HG03066 (cell line): ENCODE results near the gene NRROS.

Experiments
- ATAC-seq: cut with Tn5 transposase; IDR thresholded peaks from one replicate; pipeline ENCODE4 v1.9.1; 2021; ENCODE audit warnings: low read depth; ENCODE audit not compliant: unreplicated experiment

NRROS gene

DNA sequence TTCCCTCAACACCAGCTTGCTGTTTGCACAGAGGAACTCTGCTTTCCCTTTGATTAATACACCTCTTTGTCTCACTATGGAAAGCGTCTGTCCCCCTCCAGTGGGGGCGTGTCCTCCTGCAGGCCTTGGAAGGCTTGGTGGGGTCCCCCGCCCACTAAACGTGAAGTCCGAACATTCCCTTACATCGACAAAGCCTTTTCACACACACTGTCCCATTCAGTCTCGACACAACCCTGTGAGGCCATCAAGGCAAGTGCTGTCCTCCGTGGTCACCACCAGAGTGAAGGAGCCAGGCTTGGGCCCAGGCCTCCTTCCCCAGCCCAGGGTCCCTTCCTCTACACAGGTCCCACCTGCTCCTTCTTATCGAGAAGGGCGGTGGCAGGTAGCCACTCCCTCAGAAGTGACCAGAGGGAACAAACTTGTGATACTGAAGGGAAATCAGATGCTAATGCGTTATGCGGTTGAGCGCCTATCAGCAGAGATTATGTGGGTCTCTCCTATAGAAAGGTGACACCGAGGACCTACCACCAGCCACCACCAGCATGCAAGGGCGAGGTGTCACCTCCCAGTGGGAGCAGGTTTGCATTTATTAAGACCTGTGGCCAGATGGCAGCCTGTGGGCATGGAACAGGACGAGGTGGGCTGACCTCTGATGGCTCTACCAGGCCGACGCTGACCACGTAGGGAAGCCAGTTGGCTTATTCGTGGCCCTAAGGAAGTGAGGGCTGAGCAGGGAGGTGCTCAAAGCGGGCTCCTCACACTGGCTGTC lies 6.6 kb downstream of the NRROS start:
- ATAC-seq: no peak

DNA sequence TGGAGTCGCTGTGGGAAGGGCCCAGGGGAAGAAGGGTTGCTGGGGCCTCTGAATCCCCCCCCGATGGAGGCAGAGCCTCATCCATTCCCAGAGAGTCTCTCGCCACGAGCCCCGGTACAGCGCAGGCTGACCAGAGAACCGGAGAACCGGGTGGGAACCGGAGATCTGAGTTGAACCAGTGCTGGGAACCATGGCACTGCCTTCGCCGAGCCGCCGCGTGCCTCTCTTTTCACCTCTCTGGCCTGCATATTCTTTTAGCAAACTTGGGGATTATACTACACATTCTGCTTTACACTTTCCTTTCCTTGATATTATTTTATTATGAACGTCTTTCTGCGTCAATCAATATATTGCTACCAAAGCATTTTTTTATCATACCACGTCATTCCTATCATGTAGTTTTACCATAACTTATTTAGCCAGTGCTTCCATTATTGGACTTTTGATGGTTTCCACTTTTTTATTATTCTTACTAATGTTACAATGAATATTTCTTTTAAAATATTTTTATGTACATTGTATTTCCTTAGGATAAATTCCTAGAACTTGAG lies 7.2 kb downstream of the NRROS start:
- ATAC-seq: no peak

DNA sequence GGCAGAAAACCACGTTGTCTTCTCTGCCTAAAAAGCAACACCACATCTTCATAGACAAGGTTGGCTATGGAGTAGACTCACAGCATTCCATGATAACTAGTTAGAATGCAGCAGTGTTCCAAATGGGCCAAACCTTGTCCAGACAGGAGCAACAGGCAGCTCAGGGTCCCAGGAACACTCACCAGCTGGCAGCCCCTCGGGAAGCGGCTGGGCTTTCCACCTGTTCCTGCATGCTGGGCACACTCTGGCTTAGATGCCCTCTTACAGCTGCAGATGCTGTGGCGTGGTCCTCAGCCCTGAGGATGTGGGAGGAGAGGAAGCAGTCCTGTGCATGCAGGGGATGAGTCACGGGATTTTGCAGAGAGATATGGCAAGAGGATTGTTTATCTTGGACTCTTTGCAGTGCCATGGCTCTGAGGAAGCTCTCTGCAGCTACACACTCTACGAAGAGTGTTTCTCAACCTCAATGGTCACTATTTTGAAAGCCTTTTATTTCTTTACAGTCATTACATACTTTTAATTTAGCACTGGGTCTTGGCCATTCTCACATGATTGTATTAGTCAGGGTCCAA lies 11.3 kb downstream of the NRROS start:
- no peak for ATAC-seq

DNA sequence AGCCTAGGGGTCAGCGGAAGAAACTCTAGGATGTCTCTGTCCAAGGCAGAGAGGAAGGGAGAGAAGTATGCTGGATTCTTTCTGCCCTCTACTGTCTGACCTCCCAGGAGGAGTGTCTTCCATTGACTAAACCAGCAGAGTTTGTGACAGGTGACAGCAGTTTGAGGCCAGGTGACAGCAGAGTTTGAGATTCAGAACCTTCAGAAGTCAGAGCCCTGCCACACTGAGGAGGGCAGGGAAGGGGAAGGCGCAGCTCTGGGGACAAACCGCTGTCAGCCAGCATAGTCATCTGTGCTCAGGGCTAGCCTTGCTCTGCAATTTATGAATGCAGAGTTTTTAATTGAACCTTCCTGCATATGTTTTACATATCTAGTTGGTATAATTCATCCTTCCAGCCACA lies 12.3 kb downstream of the NRROS start:
- ATAC-seq: no peak

DNA sequence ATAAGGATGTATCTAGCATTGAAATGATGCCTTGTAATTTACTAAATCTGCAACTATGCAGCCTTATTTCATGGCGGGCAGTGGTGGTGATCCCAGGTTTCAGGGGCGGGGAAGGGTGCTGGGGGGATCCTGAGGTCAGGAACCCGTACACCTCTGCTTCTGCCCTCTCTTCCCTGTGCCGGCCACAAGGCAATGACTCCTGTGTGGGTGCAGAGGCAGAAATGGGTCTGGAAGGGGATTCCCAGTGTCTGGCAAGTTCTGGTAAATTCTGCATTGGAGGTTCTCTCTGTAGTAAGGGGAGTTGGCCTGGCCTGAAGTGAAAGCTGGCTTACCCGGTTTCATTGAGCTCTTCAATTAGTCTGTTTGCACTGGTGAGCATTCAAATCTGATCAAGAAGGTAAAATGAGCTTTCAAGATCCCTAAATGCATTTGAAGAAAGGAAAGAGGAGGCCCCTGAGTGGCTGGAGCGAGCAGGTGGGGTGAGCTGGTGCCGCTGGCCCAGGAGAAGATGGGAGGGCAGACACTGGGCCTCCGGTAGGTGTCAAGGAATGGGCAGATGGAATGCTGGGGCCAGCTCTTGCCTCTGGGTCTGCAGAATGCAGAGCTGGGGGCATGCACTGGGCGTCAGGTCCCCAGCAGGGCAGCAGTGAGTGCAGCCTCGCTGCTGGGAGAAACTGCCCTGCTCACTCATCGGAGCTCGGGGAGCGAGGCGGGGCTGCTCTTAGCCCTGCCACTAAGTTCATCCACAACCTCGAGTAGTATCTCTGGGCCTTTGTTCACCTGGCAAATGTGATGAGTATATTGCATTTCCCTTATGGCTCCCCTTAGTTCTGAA lies 13.7 kb downstream of the NRROS start:
- ATAC-seq: no peak

DNA sequence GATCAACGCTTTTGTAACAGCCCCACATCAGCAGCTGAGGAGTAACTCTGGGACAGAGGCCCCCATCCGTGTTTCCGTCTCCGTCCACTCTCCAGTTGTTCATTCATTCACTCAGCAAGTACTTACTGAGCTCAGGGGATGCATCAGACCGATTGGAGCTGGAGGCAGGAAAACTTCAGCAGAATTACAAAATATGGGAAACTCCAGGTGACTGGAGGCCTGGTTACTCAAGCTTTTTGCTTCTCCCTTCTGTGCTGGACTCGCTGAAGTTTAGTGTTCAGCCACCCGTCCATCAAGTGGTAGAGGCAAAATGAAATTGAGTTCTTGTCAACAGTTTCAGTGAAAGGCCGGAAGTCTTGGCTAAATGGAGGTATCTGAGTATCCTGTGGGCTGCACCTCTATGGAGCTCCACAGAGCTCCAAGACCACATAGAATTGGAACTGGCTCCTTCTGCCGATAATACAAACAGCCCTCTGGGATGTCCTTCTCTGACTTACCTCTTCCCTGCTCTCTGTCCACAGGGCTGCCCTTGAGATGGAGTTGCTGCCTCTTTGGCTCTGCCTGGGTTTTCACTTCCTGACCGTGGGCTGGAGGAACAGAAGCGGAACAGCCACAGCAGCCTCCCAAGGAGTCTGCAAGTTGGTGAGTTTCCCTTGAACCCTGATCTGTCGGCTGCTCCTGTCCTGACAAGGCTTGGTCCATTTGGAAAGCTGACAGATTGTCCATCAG lies 14.7 kb downstream of the NRROS start:
- no peak for ATAC-seq

DNA sequence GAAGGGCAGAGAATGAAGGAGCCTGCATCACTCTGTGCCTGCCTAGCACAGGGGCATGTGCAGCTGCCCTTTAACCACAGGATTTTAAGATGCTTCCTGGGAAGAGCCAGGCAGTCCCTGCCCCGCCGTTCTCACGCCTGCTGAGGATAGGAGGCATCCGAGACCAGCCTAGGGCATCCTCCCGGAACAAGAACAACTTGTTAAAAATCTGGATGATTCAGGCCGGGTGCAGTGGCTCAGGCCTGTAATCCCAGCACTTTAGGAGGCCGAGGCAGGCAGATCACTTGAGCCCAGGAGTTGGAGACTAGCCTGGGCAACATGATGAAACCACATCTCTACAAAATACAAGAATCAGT lies 15.2 kb downstream of the NRROS start:
- no peak for ATAC-seq

DNA sequence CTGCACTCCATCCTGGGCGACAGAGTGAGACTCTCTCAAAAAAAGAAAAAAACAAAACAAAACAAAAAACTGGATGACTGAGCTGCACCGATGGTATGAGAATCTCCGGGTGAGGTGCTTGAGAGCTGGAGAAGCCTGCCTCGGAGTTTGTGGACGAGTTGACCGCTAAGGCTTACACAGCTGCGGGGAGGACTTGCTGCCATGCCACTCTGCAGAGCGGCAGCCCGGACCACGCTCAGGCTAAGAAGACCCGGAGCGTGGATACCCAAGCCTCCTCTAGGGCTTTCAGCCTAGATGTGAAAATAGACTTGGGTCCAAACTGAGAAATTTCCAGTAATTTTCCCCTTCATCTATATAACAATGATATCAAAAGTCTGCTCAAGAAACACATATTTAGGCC lies 16.0 kb downstream of the NRROS start:
- no peak for ATAC-seq

DNA sequence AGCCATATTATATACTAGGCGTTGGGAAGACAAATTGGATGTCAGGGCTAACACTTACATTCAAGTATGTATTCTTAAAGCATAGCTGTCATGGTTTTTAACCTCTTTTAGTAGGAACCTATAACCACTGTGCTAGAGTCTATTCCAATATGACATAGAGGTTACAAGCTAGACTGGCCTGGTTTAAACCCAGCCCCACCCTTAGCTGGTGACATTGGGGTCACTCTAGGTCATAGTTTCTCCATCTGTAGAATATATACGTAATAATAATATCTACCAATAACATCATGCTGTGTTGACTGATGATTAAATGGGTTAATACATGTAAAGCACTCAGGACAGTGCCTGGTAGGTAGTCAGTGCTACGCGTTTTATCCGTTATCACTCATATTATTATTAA lies 16.7 kb downstream of the NRROS start:
- no peak for ATAC-seq

DNA sequence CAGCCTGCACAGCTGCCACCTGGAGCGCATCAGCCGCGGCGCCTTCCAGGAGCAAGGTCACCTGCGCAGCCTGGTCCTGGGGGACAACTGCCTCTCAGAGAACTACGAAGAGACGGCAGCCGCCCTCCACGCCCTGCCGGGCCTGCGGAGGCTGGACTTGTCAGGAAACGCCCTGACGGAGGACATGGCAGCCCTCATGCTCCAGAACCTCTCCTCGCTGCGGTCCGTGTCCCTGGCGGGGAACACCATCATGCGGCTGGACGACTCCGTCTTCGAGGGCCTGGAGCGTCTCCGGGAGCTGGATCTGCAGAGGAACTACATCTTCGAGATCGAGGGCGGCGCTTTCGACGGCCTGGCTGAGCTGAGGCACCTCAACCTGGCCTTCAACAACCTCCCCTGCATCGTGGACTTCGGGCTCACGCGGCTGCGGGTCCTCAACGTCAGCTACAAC lies 20.4 kb downstream of the NRROS start:
- no peak for ATAC-seq

DNA sequence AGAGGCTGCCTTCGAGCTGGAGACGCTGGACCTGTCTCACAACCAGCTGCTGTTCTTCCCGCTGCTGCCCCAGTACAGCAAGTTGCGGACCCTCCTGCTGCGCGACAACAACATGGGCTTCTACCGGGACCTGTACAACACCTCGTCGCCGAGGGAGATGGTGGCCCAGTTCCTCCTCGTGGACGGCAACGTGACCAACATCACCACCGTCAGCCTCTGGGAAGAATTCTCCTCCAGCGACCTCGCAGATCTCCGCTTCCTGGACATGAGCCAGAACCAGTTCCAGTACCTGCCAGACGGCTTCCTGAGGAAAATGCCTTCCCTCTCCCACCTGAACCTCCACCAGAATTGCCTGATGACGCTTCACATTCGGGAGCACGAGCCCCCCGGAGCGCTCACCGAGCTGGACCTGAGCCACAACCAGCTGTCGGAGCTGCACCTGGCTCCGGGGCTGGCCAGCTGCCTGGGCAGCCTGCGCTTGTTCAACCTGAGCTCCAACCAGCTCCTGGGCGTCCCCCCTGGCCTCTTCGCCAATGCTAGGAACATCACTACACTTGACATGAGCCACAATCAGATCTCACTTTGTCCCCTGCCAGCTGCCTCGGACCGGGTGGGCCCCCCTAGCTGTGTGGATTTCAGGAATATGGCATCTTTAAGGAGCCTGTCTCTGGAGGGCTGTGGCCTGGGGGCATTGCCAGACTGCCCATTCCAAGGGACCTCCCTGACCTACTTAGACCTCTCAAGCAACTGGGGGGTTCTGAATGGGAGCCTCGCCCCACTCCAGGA lies 21.1 kb downstream of the NRROS start:
- no peak for ATAC-seq

DNA sequence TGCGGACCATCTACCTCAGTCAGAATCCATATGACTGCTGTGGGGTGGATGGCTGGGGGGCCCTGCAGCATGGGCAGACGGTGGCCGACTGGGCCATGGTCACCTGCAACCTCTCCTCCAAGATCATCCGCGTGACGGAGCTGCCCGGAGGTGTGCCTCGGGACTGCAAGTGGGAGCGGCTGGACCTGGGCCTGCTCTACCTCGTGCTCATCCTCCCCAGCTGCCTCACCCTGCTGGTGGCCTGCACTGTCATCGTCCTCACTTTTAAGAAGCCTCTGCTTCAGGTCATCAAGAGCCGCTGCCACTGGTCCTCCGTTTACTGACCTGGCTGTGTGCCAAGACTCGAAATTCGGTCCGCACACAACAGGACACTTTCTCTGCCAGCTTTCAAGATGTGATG lies 21.9 kb downstream of the NRROS start:
- no peak for ATAC-seq

DNA sequence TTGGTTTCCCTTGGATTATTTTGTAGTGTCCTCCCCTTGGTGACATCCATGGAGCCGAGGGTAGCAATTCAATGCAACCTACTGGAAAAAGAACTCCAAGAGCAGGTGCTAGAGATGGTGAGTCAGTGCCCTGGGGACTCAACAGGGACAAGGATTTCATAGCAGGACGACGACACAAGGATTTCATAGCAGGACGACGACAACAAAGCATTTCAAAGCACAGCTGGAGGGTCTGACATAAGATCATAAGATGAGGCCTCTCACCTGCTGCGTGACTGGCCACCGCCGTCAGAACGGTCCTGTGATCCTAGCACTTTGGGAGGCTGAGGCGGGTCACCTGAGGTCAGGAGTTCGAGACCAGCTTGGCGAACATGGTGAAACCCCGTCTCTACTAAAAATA lies 22.5 kb downstream of the NRROS start:
- no peak for ATAC-seq

DNA sequence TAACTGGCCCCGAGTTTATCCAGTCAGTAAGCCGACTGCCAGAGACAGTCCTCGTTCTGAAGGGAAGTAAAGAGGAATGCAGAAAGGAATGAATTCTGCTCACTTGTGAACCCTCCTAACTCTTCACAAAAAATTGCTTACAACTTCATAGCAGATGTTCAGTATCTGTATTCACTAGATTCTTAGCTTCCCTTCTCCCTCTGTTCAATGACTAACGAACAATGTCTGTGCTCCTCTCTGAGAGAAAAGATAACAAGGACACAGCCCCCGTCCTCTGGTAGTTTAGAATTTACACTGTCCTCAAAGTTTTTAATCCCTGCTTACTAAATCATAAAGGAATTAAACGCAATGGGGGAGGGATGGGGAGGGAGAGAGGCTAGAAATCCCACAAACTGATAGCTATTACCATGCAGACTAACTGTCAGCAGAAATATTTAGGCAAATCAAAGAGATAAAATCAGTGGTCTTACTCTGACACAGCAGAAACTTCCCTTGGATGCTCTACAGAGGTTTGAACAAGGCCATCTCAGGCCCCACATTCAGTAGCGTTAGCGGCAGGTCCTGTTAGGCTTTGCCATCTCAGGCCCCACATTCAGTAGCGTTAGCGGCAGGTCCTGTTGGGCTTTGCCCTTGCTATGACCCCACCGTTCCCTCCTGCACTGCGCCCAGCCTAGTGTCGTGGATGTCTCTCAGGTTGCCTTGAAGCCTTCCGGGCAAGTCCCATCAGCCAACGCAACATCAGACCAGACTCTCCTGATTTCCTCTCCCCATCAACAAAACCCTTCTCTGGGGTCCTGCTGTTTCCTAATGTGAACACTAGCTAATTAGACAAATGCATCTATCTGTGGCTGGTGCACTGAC lies 23.4 kb downstream of the NRROS start:
- ATAC-seq: no peak

DNA sequence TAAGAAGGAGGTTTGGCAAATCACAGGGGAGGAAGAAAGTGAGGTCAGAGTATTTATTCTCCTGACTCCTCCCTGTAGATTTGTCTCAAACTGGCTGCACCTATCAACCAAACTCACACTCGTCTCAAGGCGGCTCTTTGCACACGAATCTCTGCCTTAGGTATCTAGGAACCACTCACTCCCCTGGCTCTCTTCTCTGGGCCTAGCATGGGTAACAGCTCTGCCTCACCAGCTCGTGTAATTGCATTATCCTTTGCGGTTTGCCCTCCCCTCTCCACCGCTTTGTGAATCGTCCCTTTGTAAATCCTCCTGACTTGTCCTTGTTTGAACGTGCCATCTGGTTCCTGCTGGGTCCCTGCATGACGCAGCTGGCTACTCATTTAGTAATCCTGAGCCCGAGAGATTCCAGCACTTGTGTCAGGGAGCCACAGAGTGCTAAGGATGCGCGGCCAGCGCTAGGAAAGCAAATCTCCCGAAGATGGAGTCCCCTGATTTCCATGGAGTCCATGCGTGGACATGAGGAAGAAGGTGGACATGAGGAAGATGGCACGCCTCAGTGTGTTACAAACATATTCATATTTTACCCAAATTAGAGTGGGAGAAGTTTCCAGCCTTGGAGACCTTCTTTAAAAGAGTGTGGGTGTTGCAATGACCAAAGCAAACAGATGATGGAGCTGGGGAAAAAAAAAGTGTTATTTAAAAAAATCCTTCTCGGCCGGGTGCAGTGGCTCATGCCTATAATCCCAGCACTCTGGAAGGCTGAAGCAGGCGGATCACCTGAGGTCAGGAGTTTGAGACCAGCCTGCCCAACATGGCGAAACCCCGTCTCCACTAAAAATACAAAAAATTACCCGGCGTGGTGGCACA lies 26.7 kb downstream of the NRROS start:
- ATAC-seq: no peak

DNA sequence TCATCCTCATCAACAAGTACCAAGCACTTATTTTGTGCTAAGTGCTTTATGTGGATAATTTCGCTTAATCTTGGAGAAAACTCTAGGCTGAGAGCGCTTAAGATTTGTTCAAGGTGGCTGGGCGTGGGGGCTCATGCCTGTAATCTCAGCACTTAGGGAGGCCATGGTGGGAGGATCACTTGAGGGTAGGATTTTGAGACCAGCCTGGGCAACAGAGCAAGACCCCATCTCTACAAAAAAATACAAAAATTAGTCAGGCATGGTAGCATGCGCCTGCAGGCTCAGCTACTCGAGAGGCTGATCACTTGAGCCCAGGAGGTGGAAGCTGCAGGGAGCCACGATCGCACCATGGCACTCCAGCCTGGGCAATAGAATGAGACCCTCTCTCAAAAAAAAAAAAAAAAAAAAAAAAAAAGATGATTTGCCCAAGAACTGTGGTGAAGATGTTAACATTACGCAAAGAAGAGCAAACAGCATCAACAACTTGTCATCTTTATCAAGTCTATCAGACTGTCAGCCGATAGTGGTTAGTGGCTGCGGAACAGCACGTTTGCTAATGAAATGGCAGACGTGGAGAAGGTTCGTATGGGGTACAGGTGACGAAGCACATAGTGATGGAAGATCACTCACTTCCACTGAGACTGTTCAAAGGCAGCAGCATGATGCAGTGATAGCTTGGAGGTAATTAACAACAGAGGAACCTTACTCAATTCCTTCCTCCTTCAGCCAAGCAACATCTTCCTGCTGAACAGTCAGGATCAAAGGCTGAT lies 27.7 kb downstream of the NRROS start:
- ATAC-seq: no peak

DNA sequence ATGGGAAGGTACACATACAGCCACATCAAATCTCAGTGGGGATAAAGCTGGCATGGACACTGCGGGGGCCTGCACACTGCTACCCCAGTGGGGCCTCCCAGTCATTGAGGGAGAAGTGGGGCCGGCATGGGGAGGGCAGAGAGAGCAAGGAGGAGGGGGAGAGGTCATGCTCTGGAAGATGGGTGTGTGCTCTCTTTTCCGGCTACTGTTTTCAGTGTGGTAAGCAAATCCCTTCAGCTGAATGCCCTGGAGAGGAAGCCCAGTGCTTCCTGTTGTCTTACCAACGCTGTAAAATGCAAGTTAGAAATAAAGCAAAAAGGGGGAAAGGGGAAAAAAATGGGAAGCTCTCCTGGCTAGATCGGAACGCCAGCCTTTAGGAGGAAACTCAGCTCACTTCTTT lies 30.8 kb downstream of the NRROS start:
- no peak for ATAC-seq
